GM21515 (cell line): Measurements from ENCODE around the gene SLC38A10.
"Not testable (repeated sequence)": the region's sequence is repeated elsewhere in the genome, so short reads cannot be mapped to it uniquely, and the experiment has no call there.

Experiments used
- ATAC-seq: cut with Tn5 transposase; IDR thresholded peaks from one replicate; pipeline ENCODE4 v1.9.1; 2021; ENCODE audit not compliant: unreplicated experiment

SLC38A10 gene

GRCh38 chr17:81313776-81314397 is 18.8 kb upstream of the SLC38A10 start:
- no peak for ATAC-seq

- ATAC-seq = no peak
These were observed 17.7 kb upstream of the SLC38A10 start for GRCh38 chr17:81312624-81313325.

GRCh38 chr17:81311946-81312345 is 16.8 kb upstream of the SLC38A10 start:
- no peak for ATAC-seq

- no peak for ATAC-seq
These were observed 15.9 kb upstream of the SLC38A10 start for GRCh38 chr17:81310949-81311550.

GRCh38 chr17:81309859-81310839 is 15.0 kb upstream of the SLC38A10 start:
- ATAC-seq = no peak

- ATAC-seq = no peak
These were observed 14.2 kb upstream of the SLC38A10 start for GRCh38 chr17:81309140-81309858.

- not testable (repeated sequence) for ATAC-seq
These were observed 13.7 kb upstream of the SLC38A10 start for GRCh38 chr17:81308784-81309139.

GRCh38 chr17:81307636-81308560 is 12.8 kb upstream of the SLC38A10 start:
- ATAC-seq = no peak

- ATAC-seq = no peak
These were observed 11.9 kb upstream of the SLC38A10 start for GRCh38 chr17:81306898-81307510.

GRCh38 chr17:81306491-81306890 is 11.4 kb upstream of the SLC38A10 start:
- ATAC-seq = no peak

- no peak for ATAC-seq
These were observed 10.0 kb upstream of the SLC38A10 start for GRCh38 chr17:81305051-81305630.

GRCh38 chr17:81304196-81305015 is 9.3 kb upstream of the SLC38A10 start:
- no peak for ATAC-seq

- no peak for ATAC-seq
These were observed 8.3 kb upstream of the SLC38A10 start for GRCh38 chr17:81303385-81303784.

- ATAC-seq = no peak
These were observed 7.8 kb upstream of the SLC38A10 start for GRCh38 chr17:81302861-81303333.

GRCh38 chr17:81302324-81302723 is 7.2 kb upstream of the SLC38A10 start:
- ATAC-seq = no peak

GRCh38 chr17:81301195-81302144 is 6.4 kb upstream of the SLC38A10 start:
- ATAC-seq = no peak
